LoVo (cell line): ENCODE results near the gene USB1.

Experiments used
- DNase-seq: peaks from one replicate; pipeline ENCODE4 v3.0.0-alpha.2; 2016; ENCODE audit warnings: low spot score

USB1 gene

GRCh38 chr16:58034774-58035173 is 33.6 kb downstream of the USB1 start:
- DNase-seq, result no peak

GRCh38 chr16:58035356-58036170 is 34.4 kb downstream of the USB1 start:
- no peak for DNase-seq

- no peak for DNase-seq
Observed at GRCh38 chr16:58036943-58037342, 35.7 kb downstream of the USB1 start.

GRCh38 chr16:58037365-58038057 is 36.3 kb downstream of the USB1 start:
- DNase-seq, result no peak

GRCh38 chr16:58038219-58038641 is 37.0 kb downstream of the USB1 start:
- no peak for DNase-seq

DNA sequence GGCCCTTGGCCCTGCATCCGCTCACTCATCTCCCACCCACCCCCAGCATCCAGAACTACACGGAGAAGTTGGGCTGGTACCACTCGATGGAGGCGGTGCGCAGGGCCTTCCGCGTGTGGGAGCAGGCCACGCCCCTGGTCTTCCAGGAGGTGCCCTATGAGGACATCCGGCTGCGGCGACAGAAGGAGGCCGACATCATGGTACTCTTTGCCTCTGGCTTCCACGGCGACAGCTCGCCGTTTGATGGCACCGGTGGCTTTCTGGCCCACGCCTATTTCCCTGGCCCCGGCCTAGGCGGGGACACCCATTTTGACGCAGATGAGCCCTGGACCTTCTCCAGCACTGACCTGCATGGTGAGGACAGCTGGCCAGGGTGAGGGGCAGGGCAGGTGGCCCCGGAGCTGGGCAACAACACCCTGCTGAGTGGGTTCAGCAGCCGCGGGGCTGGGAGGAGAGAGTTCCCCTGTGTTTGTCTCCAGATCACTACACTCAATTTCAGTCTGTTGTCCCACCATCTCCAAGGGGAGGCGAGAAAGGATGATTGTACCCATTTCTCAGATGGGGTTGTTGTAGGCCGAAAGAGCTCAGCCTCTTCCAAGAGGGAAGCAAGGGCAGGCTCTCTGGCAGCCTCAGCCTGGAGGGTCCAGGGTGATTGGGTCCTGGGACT is 38.8 kb downstream of the USB1 start:
- DNase-seq, result no peak

GRCh38 chr16:58040496-58040846 is 39.3 kb downstream of the USB1 start:
- no peak for DNase-seq

DNA sequence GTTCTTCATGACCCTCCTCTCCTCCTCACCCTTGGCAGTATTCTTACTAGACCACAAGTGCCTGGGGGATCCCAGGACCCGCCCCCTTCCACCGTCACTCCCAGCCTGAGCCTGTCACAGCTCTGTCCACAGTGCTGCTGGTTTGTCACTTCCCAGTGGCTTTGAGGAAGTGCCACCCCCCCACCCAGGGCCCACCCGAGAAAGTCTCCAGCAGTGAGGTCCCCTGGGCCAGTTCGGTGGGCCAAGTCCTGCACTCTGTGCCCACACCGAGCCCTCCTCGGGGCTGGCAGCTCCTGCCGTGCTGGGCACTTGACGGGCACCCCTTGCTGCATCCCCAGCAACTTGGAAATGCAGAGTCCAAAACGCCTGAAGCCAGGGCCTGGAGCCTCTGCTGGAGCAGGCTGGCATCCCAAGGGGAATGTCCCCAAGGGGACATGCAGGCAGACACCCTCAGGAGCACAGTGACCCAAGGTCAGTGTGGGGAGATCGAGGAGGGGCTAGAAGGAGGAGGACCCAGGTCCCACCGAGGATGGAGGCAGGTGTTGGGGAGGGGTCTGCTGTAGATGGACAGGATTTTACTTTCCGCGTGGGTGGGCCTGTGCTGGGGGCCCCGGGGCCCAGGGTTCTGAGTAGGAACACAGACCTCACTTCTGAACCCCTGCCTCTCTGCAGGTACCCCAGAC is 39.9 kb downstream of the USB1 start:
- no peak for DNase-seq

- DNase-seq, result no peak
Observed at GRCh38 chr16:58041628-58041955, 40.4 kb downstream of the USB1 start.

DNA sequence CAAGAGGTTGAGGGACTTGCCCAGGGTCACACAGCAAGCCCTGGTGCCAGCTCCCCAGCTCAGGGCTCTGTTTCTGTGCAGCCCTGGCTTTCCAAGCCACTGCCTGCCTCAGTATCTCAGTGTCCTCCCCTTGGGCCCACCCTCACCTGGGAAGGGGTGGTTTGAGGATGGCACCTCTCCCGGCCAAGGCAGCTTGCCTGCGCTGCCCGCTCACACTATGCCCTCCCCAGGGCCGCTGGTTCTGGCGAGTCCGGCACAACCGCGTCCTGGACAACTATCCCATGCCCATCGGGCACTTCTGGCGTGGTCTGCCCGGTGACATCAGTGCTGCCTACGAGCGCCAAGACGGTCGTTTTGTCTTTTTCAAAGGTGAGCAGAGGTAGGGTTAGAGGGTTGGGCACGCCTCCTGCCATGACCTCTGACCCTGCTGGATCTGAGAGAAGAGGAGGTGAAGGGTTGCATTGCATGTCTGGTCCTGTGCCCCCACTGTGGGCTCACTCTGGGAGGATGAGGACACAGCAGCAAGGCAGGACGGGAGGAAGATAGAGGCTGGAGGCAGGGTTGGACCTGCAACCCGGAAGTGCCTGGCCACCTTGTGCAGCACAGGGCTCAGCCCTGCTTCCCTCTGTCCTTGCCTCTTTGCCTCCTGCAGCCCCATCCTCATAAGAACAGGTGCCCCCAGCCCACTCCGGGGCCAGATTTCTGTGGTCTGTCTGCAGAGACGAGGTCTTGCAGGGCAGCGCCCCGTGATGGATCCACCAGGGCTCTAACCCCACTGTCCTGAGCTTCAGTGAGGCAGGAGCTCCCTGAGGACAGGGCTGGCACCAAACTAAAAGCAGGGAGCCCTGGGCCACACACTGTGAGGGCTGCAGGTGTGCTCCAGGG is 41.0 kb downstream of the USB1 start:
- DNase-seq, result no peak

DNA sequence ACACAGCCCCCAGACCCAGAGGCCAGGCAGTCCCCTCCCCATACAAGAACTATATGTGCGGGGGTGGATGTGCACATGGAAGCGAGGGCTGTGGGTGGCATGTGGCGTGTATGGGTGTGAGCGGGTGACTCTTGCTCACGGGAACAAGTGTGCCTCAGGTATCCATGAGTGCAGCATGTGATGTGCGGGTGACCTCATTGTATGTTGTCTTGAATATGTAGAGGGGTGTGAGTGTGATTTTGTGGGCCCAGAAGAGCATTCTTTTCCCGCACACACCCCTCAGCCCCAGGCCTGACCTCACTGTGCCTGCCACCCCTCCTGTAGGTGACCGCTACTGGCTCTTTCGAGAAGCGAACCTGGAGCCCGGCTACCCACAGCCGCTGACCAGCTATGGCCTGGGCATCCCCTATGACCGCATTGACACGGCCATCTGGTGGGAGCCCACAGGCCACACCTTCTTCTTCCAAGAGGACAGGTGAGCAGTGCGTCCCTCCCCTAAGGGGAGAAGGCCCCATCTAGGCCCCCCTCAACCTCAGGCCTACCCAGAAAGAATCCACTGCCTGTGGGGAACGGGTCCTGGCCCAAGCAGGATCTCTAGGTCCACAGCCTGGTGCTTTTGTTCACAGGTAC is 41.8 kb downstream of the USB1 start:
- DNase-seq, result no peak

- DNase-seq, result no peak
Observed at GRCh38 chr16:58043571-58044155, 42.5 kb downstream of the USB1 start.

DNA sequence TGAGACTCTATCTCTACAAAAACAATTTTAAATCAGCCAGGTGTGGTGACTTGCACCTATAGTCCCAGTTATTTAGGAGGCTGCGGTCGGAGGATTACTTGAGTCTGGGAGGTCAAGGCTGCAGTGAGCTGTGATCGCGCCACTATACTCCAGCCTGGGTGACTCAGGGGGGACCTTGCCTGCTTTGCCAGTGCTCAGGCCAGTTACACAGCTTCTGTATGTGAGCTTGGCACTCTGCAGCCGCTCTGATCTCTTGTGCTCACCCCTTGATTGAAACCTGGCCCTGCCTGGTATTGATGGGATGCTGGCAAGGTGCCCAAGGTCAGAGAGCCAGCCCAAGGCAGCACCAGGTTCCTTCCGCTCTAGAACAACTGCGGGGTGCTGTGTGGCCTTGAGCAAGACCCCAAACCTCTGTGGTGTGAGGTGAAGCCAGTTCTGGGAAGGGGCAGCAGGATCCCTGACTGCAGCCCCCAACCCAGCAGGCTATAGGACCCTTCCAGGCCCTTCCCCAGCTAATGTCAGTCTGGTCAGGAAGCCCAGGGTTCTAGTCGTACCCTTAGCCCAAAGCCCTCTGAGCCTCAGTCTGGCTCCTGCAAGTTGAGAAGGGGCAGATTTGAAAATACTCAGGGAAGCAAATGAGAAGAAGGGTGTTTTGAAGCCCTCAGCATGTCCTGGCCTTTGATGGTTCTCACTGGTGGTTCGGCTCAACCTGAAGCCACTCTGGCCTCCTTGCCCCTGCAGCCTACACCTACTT is 43.2 kb downstream of the USB1 start:
- DNase-seq, result no peak

GRCh38 chr16:58045096-58045495 is 43.9 kb downstream of the USB1 start:
- DNase-seq, result no peak

GRCh38 chr16:58046054-58046881 is 45.1 kb downstream of the USB1 start:
- DNase-seq, result no peak

DNA sequence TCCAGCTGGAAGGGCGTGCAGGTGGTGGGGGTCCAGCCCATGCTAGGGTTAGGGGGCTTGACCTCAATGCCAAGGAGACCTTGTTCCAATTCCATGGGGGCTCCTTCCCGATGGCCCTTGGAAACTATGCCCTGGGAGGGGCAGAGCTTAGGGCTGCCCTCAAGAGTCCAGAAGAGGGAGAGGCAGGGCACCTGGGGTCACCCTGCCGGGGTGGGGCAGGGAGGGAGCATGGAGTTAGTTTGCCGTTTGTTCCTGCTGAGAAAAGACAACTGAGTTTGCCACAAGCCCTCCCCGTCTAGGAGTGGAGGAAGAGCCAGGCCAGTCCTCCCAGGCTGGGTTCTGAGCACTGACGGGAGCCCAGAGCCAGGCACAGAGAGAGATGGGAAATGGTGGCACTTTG is 45.7 kb downstream of the USB1 start:
- no peak for DNase-seq

DNA sequence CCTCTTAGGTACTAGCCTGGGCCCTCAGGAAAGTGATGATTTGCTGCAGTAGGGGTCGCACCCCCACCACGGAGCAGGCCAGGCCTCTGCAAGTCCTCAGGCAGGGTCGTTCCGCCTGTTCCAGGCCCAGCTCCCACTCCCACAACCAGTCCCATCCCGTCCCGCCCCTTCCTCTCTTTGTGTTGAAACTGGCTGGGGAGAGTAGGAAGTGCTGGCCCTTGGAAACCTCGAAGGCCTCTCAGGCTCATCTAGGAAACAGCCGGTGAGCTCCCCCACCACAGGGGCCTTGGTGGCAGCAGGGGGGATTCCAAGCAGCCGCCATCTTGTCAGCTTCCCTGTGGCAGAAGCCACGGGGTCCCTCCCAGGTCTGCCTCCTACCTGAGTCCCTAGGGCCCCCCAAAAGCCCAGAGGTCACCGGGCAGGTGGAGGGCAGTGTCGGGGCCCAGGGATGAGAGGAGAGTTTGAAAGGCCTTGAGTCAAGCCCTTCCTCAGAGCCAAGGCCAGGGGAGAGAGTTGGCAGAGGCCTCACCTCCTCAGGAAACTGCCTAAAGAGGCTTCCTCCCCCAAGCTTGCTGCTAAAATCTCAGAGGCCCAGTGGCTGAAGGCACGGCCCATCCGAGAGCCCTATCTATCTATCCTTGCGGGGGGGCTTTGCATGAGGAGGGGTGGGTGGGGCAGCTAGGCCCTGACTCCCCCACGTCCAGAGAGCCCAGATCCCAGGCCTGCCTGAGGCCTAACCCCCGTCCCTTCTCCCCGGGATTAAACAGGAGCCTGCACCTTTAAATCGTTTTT is 46.5 kb downstream of the USB1 start:
- no peak for DNase-seq

- DNase-seq, result no peak
Observed at GRCh38 chr16:58048494-58049231, 47.5 kb downstream of the USB1 start.
